Neural cell (in vitro differentiated cells): ENCODE data around the gene FSTL1. TPM values are rescaled to one million over a fixed set of nuclear protein-coding genes. Genes with fewer than 3 reads are reported as not detected.

Source experiments
- H2AFZ ChIP-seq: fragments of 200-600, 300-800 bp; sonication (generic), shearing (Covaris generic); 2 replicates; pipeline ENCODE4 v1.6.0; 2014; ENCODE audit warnings: low read depth, mild to moderate bottlenecking, antibody characterized with exemption, low read length, moderate library complexity
- H3F3A ChIP-seq: fragments of 200-600 bp; shearing (Covaris generic); 2 replicates; pipeline ENCODE4 v1.6.1; 2016; ENCODE audit warnings: mild to moderate bottlenecking, moderate library complexity, mixed read lengths, antibody characterized with exemption, low read length; ENCODE audit not compliant: insufficient read depth, poor library complexity, severe bottlenecking
- H3K27ac ChIP-seq: fragments of 200-600, 300-800 bp; sonication (generic), shearing (Covaris generic); 2 replicates; pipeline ENCODE4 v1.5.1; 2014; ENCODE audit warnings: mild to moderate bottlenecking, low read length, moderate library complexity
- H3K27me3 ChIP-seq: fragments of 300-800, 200-600 bp; sonication (generic), shearing (Covaris generic); 2 replicates; pipeline ENCODE4 v1.6.0; 2014; ENCODE audit warnings: mild to moderate bottlenecking, low read depth, low read length, moderate library complexity; ENCODE audit not compliant: insufficient read depth
- H3K36me3 ChIP-seq: fragments of 300-800, 200-600 bp; sonication (generic), shearing (Covaris generic); 2 replicates; pipeline ENCODE4 v1.5.1; 2014; ENCODE audit warnings: mild to moderate bottlenecking, antibody characterized with exemption, low read length, moderate library complexity; ENCODE audit not compliant: insufficient read depth
- H3K4me2 ChIP-seq: fragments of 300-800, 200-600 bp; sonication (generic), shearing (Covaris generic); 2 replicates; pipeline ENCODE4 v1.6.0; 2014; ENCODE audit warnings: mild to moderate bottlenecking, low read length
- H3K4me3 ChIP-seq: fragments of 300-800, 200-600 bp; sonication (generic), shearing (Covaris generic); 2 replicates; pipeline ENCODE4 v1.5.1; 2014; ENCODE audit warnings: mild to moderate bottlenecking, low read length, moderate library complexity
- H3K79me2 ChIP-seq: fragments of 200-600 bp; shearing (Covaris generic); replicated peaks from 2 replicates; pipeline ENCODE4 v1.6.0; 2014; ENCODE audit warnings: mild to moderate bottlenecking, low read length, moderate library complexity; ENCODE audit not compliant: insufficient read depth
- H3K9ac ChIP-seq: fragments of 300-800, 200-600 bp; sonication (generic), shearing (Covaris generic); 2 replicates; pipeline ENCODE4 v1.6.1; 2016; ENCODE audit warnings: mild to moderate bottlenecking, low read length, mixed read lengths
- H3K9me2 ChIP-seq: fragments of 200-600 bp; shearing (Covaris generic); 2 replicates; pipeline ENCODE4 v1.6.1; 2016; ENCODE audit warnings: mild to moderate bottlenecking, low read length, mixed read lengths; ENCODE audit not compliant: insufficient read depth
- H3K9me3 ChIP-seq: fragments of 200-600, 300-800 bp; sonication (generic), shearing (Covaris generic); 2 replicates; pipeline ENCODE4 v1.6.1; 2016; ENCODE audit warnings: mild to moderate bottlenecking, mixed run types, low read length, moderate library complexity, mixed read lengths
- H4K20me1 ChIP-seq: fragments of 200-600 bp; shearing (Covaris generic); 2 replicates; pipeline ENCODE4 v1.6.1; 2016; ENCODE audit warnings: mild to moderate bottlenecking, mixed run types; ENCODE audit not compliant: insufficient read depth
- EP300 ChIP-seq: fragments of 450-650 bp; conservative IDR thresholded peaks from 2 replicates; pipeline ENCODE4 v1.6.1; 2014; ENCODE audit warnings: antibody characterized with exemption, mild to moderate bottlenecking, moderate library complexity; ENCODE audit not compliant: poor library complexity, severe bottlenecking
- EZH2 ChIP-seq: fragments of 200-600, 300-800 bp; shearing (Covaris generic), sonication (generic); IDR thresholded peaks from 2 replicates; pipeline ENCODE4 v1.6.1; 2014; ENCODE audit warnings: antibody characterized with exemption, low read length, borderline replicate concordance, mild to moderate bottlenecking; ENCODE audit not compliant: insufficient read depth, poor library complexity, severe bottlenecking
- POLR2AphosphoS5 ChIP-seq: IDR thresholded peaks from 2 replicates; pipeline ENCODE4 v1.6.1; 2012
- RAD21 ChIP-seq: fragments of 450-650 bp; conservative IDR thresholded peaks from 2 replicates; pipeline ENCODE4 v1.6.1; 2014; ENCODE audit warnings: antibody characterized with exemption, mild to moderate bottlenecking, moderate library complexity
- SMC3 ChIP-seq: fragments of 450-650 bp; conservative IDR thresholded peaks from 2 replicates; pipeline ENCODE4 v1.6.1; 2014; ENCODE audit warnings: antibody characterized with exemption, mild to moderate bottlenecking, moderate library complexity; ENCODE audit not compliant: poor library complexity
- TAF1 ChIP-seq: IDR thresholded peaks from 2 replicates; pipeline ENCODE4 v1.6.1; 2012; ENCODE audit warnings: low read depth
- polyA plus RNA-seq: library from polyadenylated mRNA; depleted of rRNA; stranded (reverse); fragments of >200 nt; gene quantifications from 2 replicates; pipeline ENCODE4 v1.2.3, GENCODE V29; 2014
- TF ChIP-seq, protein P1 (sequence below): IDR thresholded peaks from 2 replicates; pipeline ENCODE4 v1.6.1; 2012; ENCODE audit warnings: borderline replicate concordance
- TF ChIP-seq, protein P2 (sequence below): fragments of 450-650 bp; IDR thresholded peaks from 2 replicates; pipeline ENCODE4 v1.5.1; 2014; ENCODE audit warnings: antibody characterized with exemption, mild to moderate bottlenecking, moderate library complexity; ENCODE audit not compliant: poor library complexity, severe bottlenecking

FSTL1 gene
- polyA plus RNA-seq, 1 donor from 2014 or later, result 12.3 TPM

GRCh38 chr3:120471643-120472042 is 20.9 kb upstream of the FSTL1 start:
- no peak overlapping the region for H3K4me2 ChIP-seq
- no peaks in the 10 kb centered on the region for H3K36me3 ChIP-seq
- TF ChIP-seq, protein P1, sequence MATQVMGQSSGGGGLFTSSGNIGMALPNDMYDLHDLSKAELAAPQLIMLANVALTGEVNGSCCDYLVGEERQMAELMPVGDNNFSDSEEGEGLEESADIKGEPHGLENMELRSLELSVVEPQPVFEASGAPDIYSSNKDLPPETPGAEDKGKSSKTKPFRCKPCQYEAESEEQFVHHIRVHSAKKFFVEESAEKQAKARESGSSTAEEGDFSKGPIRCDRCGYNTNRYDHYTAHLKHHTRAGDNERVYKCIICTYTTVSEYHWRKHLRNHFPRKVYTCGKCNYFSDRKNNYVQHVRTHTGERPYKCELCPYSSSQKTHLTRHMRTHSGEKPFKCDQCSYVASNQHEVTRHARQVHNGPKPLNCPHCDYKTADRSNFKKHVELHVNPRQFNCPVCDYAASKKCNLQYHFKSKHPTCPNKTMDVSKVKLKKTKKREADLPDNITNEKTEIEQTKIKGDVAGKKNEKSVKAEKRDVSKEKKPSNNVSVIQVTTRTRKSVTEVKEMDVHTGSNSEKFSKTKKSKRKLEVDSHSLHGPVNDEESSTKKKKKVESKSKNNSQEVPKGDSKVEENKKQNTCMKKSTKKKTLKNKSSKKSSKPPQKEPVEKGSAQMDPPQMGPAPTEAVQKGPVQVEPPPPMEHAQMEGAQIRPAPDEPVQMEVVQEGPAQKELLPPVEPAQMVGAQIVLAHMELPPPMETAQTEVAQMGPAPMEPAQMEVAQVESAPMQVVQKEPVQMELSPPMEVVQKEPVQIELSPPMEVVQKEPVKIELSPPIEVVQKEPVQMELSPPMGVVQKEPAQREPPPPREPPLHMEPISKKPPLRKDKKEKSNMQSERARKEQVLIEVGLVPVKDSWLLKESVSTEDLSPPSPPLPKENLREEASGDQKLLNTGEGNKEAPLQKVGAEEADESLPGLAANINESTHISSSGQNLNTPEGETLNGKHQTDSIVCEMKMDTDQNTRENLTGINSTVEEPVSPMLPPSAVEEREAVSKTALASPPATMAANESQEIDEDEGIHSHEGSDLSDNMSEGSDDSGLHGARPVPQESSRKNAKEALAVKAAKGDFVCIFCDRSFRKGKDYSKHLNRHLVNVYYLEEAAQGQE, result no peak
- TF ChIP-seq EP300 (no peak), EZH2 (no peak), RAD21 (no peak), POLR2AphosphoS5 (no peak)
- TF ChIP-seq, protein P2, sequence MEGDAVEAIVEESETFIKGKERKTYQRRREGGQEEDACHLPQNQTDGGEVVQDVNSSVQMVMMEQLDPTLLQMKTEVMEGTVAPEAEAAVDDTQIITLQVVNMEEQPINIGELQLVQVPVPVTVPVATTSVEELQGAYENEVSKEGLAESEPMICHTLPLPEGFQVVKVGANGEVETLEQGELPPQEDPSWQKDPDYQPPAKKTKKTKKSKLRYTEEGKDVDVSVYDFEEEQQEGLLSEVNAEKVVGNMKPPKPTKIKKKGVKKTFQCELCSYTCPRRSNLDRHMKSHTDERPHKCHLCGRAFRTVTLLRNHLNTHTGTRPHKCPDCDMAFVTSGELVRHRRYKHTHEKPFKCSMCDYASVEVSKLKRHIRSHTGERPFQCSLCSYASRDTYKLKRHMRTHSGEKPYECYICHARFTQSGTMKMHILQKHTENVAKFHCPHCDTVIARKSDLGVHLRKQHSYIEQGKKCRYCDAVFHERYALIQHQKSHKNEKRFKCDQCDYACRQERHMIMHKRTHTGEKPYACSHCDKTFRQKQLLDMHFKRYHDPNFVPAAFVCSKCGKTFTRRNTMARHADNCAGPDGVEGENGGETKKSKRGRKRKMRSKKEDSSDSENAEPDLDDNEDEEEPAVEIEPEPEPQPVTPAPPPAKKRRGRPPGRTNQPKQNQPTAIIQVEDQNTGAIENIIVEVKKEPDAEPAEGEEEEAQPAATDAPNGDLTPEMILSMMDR, result no peak
- no peak overlapping the region for H2AFZ ChIP-seq
- no peaks in the 10 kb centered on the region for H3K9me3 ChIP-seq
- no peak overlapping the region for H3K4me3 ChIP-seq
- H3F3A ChIP-seq, result no peaks in the 10 kb centered on the region
- no peaks in the 10 kb centered on the region for H3K79me2 ChIP-seq
- no peak overlapping the region for H3K9ac ChIP-seq
- H3K27me3 ChIP-seq, result no peaks in the 10 kb centered on the region
- H4K20me1 ChIP-seq, result no peaks in the 10 kb centered on the region
- H3K27ac ChIP-seq, result no peak overlapping the region
- no peaks in the 10 kb centered on the region for H3K9me2 ChIP-seq

DNA sequence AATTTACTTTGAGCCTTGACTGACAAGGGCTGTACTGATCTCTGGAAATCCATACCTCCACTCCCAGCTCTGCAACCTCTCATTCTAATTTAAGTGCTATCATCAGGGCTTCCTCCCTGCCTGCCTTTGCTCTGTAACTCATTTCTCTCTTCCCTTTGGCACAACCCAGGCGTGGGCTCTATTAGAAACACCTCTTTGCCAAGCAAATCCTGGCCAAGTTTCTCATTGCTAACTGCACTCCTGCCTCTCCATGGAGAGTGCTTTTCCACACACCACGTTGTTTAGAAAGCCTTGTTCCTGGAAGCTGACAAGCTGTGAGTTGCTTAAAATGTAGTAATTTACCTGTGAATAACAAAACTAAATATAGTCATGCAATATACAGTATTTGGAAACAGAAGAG is 20.1 kb upstream of the FSTL1 start:
- Histone ChIP-seq H2AFZ (no peak overlapping the region), H3K4me3 (no peak overlapping the region), H3K79me2 (no peaks in the 10 kb centered on the region), H4K20me1 (no peaks in the 10 kb centered on the region), H3K27me3 (no peaks in the 10 kb centered on the region), H3K9me3 (no peaks in the 10 kb centered on the region), H3K4me2 (no peak overlapping the region), H3K9ac (no peak overlapping the region), H3K27ac (no peak overlapping the region), H3K36me3 (no peaks in the 10 kb centered on the region), H3F3A (no peaks in the 10 kb centered on the region), H3K9me2 (no peaks in the 10 kb centered on the region)
- TF ChIP-seq TAF1, result no peak
- TF ChIP-seq EP300, result no peak
- TF ChIP-seq, protein P1, result no peak
- TF ChIP-seq, protein P2, result no peak
- TF ChIP-seq SMC3, result no peak
- no peak for TF ChIP-seq RAD21
